PFSK-1 (cell line): Measurements from ENCODE around the gene B3GNT3.

Source experiments
- FOXP2 ChIP-seq: optimal IDR thresholded peaks from 2 replicates; pipeline ENCODE3; 2011; ENCODE audit warnings: borderline replicate concordance, control low read depth, inconsistent platforms; ENCODE audit not compliant: insufficient read depth; ENCODE audit errors: extremely low read length, extremely low read depth
- POLR2AphosphoS5 ChIP-seq: IDR thresholded peaks from 2 replicates; pipeline ENCODE4 v1.6.1; 2012; ENCODE audit warnings: low read depth, mild to moderate bottlenecking, control low read depth, low read length, moderate library complexity
- REST ChIP-seq, 2 experiments: IDR thresholded peaks; 2 replicates each; pipeline versions ENCODE4 v1.6.1 to v1.8.0; 2011 to 2012; ENCODE audit warnings: low read depth in 2 of 2, low read length in 2 of 2, control low read depth in 1 of 2, inconsistent platforms in 1 of 2, mild to moderate bottlenecking in 1 of 2, moderate library complexity in 1 of 2; ENCODE audit not compliant: insufficient read depth in 1 of 2
- SIN3A ChIP-seq: IDR thresholded peaks from 2 replicates; pipeline ENCODE4 v1.6.1; 2012; ENCODE audit warnings: mild to moderate bottlenecking, low read length, moderate library complexity, borderline replicate concordance; ENCODE audit not compliant: insufficient read depth
- TAF1 ChIP-seq: IDR thresholded peaks from 2 replicates; pipeline ENCODE4 v1.6.1; 2012; ENCODE audit warnings: low read length, control low read depth, borderline replicate concordance; ENCODE audit not compliant: insufficient read depth

The B3GNT3 gene

GRCh38 chr19:17751103-17751911, 43.6 kb upstream of the B3GNT3 start, which contains the start of gene FCHO1:
FCHO1 (plus strand) TSS chr19:17751477; CDS start chr19:17755165, 3,688 bp downstream.
- TF ChIP-seq TAF1 (no peak), SIN3A (no peak), POLR2AphosphoS5 (no peak), FOXP2 (no peak), REST (IDR thresholded peaks at IDR 0.05; ENCODE audit: insufficient read depth in 1 of 2, low read depth in 2 of 2, low read length in 2 of 2) (no peak)

DNA sequence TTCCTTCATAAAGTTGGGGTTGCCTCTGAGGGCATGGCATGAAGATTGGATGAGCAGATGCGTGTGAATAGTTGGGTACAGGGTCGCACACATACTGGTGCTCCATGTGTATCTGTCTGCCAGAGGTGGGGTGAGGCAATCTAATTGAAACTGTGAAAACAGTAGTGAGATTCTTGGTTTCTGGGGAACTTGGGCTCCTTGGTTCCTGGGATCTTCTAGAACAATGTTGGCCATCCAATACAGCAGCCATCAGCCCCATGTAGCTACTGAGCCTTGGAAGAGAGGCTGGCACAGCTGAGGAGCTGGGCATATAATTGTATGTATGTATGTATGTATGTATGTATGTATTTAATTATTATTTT, 43.0 kb upstream of the B3GNT3 start:
- TF ChIP-seq SIN3A (no peak), FOXP2 (no peak), TAF1 (no peak), REST (IDR thresholded peaks at IDR 0.05; ENCODE audit: insufficient read depth in 1 of 2, low read depth in 2 of 2, low read length in 2 of 2) (no peak), POLR2AphosphoS5 (no peak)

DNA sequence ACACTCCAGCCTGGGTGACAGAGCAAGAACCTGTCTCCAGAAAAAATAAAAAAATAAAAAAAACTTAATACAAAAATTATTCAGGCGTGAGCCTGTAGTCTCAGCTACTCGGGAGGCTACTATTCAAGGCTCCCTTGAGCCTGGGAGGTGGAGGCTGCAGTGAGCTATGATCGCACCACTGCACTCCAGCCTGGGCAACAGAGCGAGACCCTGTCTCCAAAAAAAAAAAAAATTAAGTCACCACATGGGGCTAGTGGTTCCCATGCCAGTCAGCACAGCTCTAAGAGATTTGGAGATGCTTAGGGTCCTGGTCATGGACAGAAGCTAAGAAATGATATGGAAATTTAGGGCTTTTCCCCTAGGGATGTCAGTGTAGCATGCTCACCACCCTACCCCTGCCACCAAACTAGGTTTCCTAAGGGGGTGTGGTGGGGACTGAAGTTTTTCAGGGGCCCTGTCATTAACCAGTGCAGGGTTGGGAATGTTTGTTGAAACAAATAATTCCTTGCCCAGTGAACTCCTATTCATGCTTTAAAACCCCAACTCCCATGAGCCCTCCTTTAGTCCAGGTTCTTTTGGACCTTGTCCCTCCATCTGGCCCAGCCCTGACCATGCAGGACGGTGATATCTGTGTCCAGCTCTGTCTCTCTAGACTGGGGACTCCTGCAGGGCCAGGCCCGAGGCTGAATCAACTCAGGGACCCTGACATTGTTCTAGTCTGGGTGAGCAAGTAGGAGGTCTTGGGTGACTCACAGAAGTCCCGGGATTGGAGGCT, 41.9 kb upstream of the B3GNT3 start:
- TF ChIP-seq SIN3A (no peak), FOXP2 (no peak), REST (IDR thresholded peaks at IDR 0.05; ENCODE audit: insufficient read depth in 1 of 2, low read depth in 2 of 2, low read length in 2 of 2) (no peak), TAF1 (no peak), POLR2AphosphoS5 (no peak)

DNA sequence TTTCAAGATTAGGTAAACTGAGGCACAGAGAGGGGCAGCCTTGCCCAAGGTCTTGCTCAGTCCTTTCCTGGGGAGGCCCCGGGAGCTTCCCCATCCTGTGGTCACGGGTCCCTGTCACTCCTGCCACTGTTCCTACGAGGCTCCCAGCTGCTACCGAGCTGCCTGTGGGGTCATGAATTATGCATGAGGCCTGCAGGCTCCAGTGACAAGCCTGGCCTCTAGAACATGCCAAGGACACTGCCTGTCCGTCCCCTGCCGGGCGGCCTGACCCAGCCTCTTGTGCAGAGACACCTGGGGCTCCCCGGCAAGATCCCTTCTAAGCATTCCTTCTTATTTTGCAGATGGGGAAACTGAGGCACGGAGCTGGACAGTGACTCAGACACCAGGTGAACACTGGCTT, 41.0 kb upstream of the B3GNT3 start:
- no peak for TF ChIP-seq POLR2AphosphoS5
- no peak for TF ChIP-seq TAF1
- no peak for TF ChIP-seq FOXP2
- TF ChIP-seq REST (IDR thresholded peaks at IDR 0.05; ENCODE audit: insufficient read depth in 1 of 2, low read depth in 2 of 2, low read length in 2 of 2) = no peak
- no peak for TF ChIP-seq SIN3A
